ENCODE measurements around the gene CASP8. TPM values are rescaled to one million over a fixed set of nuclear protein-coding genes. Genes with fewer than 3 reads are reported as not detected.

Gene CASP8
- total RNA-seq, 1 donor from 2014 or later, result 84.4 TPM

DNA sequence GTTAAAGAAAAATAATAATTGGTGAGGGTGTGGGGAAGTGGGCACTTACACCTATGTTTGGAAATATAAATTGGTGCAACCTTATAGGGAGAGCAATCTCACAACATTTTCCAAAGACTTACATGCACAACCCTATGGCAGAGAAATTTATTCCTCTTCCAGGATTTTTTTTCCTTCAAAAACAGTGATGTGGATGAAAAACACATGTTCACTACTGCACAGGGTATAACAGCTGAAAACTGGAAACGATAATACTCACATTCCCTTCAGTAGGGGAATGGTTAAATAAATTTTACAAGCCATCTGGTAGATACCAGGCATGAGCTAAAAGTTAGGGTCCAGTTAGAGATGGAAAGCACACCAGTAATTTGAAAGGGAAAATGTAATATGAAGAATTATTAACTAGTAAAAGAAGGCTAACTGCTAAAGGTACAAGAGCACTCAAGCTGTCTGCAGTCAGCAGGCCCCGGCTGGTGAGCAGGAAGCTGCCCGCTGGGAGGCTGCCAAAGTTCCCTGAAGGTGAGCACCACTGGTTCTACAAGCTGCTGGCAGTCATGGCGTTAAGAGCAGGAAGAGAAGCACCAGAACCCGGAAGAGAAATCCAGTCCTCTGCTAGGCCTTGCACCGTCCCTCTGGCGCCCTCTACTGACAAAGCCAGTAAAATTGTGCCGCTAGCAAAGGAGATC, 28.4 kb upstream of the CASP8 start:
- ATAC-seq (ENCODE audit: low read depth), result peak; percentile 62
- ChIA-PET CTCF (interaction anchor here (0.6 to 4.5 kb wide), 59 partner anchors 9 to 947 kb away, joined by 3 to 147 read pairs (median 5); partner anchors contain the start of genes ALS2, CASP10, CASP8 and CFLAR), POLR2A (interaction anchor here (0.6 to 4.1 kb wide), 30 partner anchors 11 to 1035 kb away, joined by 3 to 73 read pairs (median 4); partner anchors contain the start of genes ALS2, CASP10, CASP8 and CFLAR)
- H3K27ac Mint-ChIP-seq, result peak overlapping the region; percentile 93
- H3K4me1 Mint-ChIP-seq, result peaks cover 56% of the 10 kb centered on the region
- peak overlapping the region; percentile 55 for H3K4me3 Mint-ChIP-seq
- no peaks in the 10 kb centered on the region for H3K27me3 Mint-ChIP-seq
- intact Hi-C loops (cut with micrococcal nuclease), result loop anchor here (1.0 to 10.0 kb wide), 16 partner anchors 23 to 1033 kb away; partner anchors contain the start of genes ALS2, BZW1, CASP10 and FZD7
- peaks cover 12% of the 10 kb centered on the region for H3K36me3 Mint-ChIP-seq (ENCODE audit: low read depth)
- H3K9me3 Mint-ChIP-seq, result no peaks in the 10 kb centered on the region
- DNase-seq, result peak; percentile 69
- TF ChIP-seq, protein P1, sequence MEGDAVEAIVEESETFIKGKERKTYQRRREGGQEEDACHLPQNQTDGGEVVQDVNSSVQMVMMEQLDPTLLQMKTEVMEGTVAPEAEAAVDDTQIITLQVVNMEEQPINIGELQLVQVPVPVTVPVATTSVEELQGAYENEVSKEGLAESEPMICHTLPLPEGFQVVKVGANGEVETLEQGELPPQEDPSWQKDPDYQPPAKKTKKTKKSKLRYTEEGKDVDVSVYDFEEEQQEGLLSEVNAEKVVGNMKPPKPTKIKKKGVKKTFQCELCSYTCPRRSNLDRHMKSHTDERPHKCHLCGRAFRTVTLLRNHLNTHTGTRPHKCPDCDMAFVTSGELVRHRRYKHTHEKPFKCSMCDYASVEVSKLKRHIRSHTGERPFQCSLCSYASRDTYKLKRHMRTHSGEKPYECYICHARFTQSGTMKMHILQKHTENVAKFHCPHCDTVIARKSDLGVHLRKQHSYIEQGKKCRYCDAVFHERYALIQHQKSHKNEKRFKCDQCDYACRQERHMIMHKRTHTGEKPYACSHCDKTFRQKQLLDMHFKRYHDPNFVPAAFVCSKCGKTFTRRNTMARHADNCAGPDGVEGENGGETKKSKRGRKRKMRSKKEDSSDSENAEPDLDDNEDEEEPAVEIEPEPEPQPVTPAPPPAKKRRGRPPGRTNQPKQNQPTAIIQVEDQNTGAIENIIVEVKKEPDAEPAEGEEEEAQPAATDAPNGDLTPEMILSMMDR (IDR thresholded peaks at IDR 0.05), result peak; percentile 32

DNA sequence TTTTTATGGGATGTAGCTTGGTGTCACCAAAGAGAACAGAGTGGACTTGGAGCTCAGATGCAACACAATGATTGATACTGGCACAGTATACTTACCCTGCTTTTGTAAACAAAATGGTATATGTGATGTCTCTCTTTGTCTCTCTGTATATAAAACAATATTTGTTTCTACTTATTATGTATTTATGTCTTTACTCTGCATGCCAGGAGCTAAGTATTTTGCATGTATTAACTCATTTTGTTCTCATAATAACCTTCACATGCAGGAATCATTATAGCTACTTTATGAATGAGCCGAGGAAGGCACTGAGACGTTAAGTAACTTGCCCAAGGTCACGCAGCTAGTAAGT, 27.9 kb upstream of the CASP8 start:
- peaks cover 59% of the 10 kb centered on the region for H3K4me1 Mint-ChIP-seq
- intact Hi-C loops (cut with micrococcal nuclease), result loop anchor here (1.0 to 10.0 kb wide), 16 partner anchors 23 to 1032 kb away; partner anchors contain the start of genes ALS2, BZW1, CASP10 and FZD7
- POLR2A ChIA-PET, result interaction anchor here (0.6 to 4.1 kb wide), 29 partner anchors 10 to 1035 kb away, joined by 3 to 73 read pairs (median 4); partner anchors contain the start of genes ALS2, CASP10, CASP8 and CFLAR

DNA sequence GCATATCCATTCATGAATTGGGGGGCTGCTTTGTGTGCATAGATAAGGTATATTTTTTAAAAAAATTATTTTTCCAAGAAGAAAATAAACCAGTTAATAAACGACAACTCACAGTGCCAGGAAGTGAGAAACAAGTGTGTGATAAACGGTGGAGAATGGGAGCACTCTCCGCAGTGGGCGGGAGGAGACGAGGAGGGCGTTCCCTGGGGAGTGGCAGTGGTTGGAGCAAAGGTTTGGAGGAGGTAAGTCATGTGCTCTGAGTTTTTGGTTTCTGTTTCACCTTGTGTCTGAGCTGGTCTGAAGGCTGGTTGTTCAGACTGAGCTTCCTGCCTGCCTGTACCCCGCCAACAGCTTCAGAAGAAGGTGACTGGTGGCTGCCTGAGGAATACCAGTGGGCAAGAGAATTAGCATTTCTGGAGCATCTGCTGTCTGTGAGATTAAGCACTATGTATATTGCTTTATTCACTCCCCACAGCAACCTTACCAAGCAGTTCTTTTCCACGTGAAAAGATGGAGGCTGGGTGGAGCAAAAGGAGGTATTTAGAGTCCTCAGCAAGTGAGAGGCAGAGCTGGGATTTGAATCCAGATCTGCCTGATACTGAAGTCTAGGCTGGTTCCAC, 27.0 kb upstream of the CASP8 start:
- peaks cover 65% of the 10 kb centered on the region for H3K4me1 Mint-ChIP-seq
- TF ChIP-seq, protein P1 (IDR thresholded peaks at IDR 0.05), result no peak
- CTCF ChIA-PET, result interaction anchor here (0.8 to 4.5 kb wide), 19 partner anchors 13 to 946 kb away, joined by 3 to 147 read pairs (median 17); partner anchors contain the start of genes ALS2, CASP10, CASP8 and CLK1
- peaks cover 21% of the 10 kb centered on the region for H3K36me3 Mint-ChIP-seq (ENCODE audit: low read depth)
- H3K4me3 Mint-ChIP-seq, result peak overlapping the region; percentile 93
- ATAC-seq (ENCODE audit: low read depth), result peak; percentile 86
- no peaks in the 10 kb centered on the region for H3K27me3 Mint-ChIP-seq
- DNase-seq, result peak; percentile 62
- peak overlapping the region; percentile 93 for H3K27ac Mint-ChIP-seq
- H3K9me3 Mint-ChIP-seq, result no peaks in the 10 kb centered on the region
- POLR2A ChIA-PET, result interaction anchor here (0.9 to 4.1 kb wide), 25 partner anchors 10 to 548 kb away, joined by 3 to 73 read pairs (median 6); partner anchors contain the start of genes ALS2, CASP10, CASP8 and CFLAR
- intact Hi-C loops (cut with micrococcal nuclease), result loop anchor here (1.0 to 10.0 kb wide), 8 partner anchors 27 to 1031 kb away; partner anchors contain the start of genes ALS2, BZW1, CASP8 and FZD7

More for the DNA sequence above, 27.9 kb upstream of the CASP8 start:
- TF ChIP-seq, protein P1 (IDR thresholded peaks at IDR 0.05), result no peak
- H3K27me3 Mint-ChIP-seq, result no peaks in the 10 kb centered on the region
- no peaks in the 10 kb centered on the region for H3K9me3 Mint-ChIP-seq
- DNase-seq (no peak), ATAC-seq (ENCODE audit: low read depth) (no peak)
- peaks cover 16% of the 10 kb centered on the region for H3K36me3 Mint-ChIP-seq (ENCODE audit: low read depth)
- H3K4me3 Mint-ChIP-seq, result peak overlapping the region; percentile 93
- CTCF ChIA-PET, result interaction anchor here (0.6 to 4.5 kb wide), 57 partner anchors 9 to 946 kb away, joined by 3 to 147 read pairs (median 5); partner anchors contain the start of genes ALS2, CASP10, CASP8 and CFLAR
- H3K27ac Mint-ChIP-seq, result peak overlapping the region; percentile 93

DNA sequence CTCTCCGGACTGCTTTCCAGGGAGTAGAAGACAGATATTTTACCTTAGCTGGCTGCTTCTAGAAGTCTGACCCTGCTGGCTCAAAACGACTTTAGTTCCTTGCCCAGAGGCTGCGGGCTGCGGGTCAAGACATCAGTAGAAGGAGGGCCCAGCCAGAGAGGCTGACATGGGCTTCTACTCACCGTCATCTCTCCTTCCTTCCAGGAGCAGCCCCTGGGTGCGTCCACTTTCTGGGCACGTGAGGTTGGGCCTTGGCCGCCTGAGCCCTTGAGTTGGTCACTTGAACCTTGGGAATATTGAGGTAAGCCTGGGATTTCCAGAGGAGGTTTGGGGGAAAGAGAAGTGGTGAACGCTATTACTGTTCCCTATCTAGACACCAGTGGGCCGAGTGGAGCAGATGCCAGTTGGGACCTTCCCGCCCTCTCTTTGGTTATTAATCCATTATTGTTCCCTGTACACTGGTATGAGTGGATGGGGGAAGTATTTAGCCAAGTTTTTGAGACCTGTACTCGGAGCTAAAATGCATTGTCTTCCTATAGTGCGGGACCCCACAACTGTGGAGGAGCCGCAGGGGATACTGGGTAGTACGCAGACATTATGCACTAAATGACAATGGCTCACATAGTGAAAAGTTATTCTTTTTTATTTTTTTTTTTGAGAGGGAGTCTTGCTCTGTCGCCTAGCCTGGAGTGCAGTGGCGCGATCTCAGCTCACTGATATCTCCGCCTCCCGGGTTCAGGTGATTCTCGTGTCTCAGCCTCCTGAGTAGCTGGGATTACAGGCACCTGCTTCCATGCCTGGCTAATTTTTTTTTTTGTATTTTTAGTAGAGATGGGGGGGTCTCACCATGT, 26.3 kb upstream of the CASP8 start:
- TF ChIP-seq, protein P1 (IDR thresholded peaks at IDR 0.05), result no peak
- peak overlapping the region; percentile 93 for H3K4me3 Mint-ChIP-seq
- peak overlapping the region; percentile 93 for H3K27ac Mint-ChIP-seq
- peak; percentile 15 for ATAC-seq (ENCODE audit: low read depth)
- H3K9me3 Mint-ChIP-seq, result no peaks in the 10 kb centered on the region
- H3K4me1 Mint-ChIP-seq, result peaks cover 57% of the 10 kb centered on the region
- H3K27me3 Mint-ChIP-seq, result no peaks in the 10 kb centered on the region
- H3K36me3 Mint-ChIP-seq (ENCODE audit: low read depth), result peaks cover 23% of the 10 kb centered on the region
- no peak for DNase-seq
- intact Hi-C loops (cut with micrococcal nuclease), result loop anchor here (1.0 to 10.0 kb wide), 9 partner anchors 26 to 1031 kb away; partner anchors contain the start of genes ALS2, BZW1, CASP8 and FZD7
- CTCF ChIA-PET, result interaction anchor here (0.8 to 4.5 kb wide), 14 partner anchors 13 to 370 kb away, joined by 3 to 147 read pairs (median 18); partner anchors contain the start of genes CASP10, CASP8, CLK1 and ORC2
- POLR2A ChIA-PET, result interaction anchor here (0.6 to 4.1 kb wide), 23 partner anchors 9 to 547 kb away, joined by 3 to 73 read pairs (median 6); partner anchors contain the start of genes ALS2, CASP10, CASP8 and CFLAR
